ENCODE measurements around the gene PDK2.

Gene PDK2

DNA sequence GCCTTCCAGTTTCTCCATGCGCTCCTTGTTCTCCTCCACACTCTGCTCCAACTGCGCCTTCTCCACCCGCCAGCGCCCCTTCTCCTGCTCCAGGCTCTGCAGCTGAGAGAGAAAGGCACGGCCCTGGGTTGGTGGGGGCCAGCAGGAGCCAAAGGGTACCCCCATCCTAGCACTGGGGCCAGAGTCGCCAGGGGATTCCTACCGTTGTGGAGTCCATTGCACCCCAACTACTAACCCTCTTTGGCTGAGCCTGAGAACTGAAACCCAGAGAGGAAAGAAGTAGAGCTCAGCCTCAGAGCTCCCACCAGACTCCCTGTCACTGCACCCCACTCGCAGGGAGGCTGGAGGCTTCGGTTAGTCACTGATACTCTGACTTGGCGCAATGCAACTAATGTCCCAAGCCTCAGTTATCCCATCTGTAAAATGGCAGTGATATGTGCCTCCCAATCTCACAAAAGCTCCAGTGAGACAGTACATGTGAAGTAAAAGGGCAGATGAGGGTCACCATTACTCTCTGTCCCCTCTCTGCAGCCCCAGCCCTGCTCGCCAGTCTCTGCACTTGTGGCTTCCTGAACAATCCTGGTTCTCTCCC is 41.0 kb downstream of the PDK2 start:
- no peak for DNase-seq (ENCODE audit: low read depth)

DNA sequence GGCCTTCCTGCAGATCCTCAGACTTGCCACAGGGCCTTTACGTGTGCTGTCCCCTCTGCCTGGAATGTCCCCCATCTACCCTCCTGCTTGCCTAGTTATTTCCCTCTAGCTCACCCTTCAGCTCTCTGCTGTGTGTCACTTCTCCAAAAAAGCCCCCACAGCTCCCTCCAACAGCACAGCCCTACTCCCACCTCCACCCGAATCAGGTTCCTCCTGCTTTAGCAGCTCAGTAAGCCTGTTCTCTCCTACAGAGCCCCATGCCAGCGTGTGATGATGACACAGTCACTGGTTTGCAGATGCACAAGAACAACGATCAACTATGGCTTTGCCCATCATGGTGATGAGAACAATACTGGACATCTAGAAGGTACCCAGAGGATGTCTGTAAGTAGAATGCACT is 41.9 kb downstream of the PDK2 start:
- DNase-seq (ENCODE audit: low read depth) = no peak

DNA sequence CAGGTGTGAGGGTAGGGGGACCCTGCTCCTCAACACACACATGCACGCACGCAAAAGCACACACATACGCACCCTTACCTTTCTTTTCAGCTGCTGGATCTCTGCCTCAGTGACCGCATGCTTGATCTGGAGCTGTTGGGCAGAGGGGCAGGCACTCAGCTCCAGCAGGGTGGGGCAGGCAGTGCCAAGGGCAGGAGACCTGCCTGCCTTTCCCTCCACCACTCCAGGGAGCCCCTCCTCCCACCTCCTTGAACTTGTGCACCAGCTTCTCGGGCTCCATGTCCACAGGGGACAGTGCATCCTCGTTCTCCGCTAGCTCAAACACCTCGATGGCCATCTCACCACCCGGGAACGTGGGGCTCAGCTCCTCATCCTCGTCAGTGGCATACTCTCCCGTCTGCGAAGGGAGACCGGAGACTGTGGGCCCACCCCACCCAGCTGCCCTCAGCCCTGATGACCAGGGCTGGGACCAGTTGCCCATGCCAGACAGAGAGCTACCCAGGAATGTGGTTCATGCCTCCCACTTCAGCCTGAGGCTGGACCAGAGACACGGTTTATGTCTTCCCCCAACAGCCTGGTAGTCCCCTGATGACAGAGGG is 44.1 kb downstream of the PDK2 start:
- DNase-seq (ENCODE audit: low read depth) = no peak

DNA sequence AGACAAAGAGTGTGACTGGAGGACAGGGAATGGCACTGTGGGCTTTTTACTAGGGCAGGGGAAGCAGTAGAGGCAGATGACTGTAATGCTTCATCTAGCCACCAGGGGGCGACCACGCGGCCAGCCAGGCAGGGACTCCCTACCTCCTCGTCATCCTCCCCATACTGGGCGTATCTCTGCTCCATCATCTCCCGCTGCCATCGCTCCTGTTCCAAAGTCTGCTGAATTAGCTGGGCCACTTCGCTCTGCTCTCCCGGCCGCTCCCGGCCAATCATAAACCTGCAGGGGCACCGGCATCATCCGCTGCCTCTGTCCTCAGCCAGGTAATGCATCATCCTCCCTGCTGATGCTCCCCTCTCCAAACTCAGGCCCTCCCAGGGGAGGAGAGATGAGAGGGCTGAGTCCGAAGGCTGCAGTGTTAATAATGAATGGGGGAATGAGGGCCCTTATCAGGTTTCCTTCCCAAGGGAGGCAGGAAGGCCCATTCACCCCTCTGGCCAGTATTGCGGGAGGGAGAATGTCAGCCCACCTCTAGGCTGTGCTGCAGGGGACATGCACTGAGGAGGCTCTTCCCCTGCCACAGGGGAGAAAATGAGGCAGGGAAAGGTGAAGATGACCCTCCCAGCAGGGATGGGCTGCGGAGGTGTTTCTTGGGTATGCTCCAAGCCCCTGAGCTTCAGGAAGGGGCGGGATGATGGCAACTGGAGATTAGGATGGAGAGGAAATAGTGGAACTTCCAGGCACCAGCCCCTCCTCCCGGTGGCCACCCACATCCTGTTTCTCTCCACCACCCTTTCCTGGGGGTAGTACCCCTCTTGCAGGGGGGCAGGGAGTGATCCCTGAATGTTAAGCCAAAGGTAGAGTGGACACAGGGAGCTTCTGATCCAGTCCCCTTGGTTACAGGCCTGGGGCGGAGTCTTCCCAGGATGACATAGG is 45.1 kb downstream of the PDK2 start:
- DNase-seq (ENCODE audit: low read depth) = no peak

DNA sequence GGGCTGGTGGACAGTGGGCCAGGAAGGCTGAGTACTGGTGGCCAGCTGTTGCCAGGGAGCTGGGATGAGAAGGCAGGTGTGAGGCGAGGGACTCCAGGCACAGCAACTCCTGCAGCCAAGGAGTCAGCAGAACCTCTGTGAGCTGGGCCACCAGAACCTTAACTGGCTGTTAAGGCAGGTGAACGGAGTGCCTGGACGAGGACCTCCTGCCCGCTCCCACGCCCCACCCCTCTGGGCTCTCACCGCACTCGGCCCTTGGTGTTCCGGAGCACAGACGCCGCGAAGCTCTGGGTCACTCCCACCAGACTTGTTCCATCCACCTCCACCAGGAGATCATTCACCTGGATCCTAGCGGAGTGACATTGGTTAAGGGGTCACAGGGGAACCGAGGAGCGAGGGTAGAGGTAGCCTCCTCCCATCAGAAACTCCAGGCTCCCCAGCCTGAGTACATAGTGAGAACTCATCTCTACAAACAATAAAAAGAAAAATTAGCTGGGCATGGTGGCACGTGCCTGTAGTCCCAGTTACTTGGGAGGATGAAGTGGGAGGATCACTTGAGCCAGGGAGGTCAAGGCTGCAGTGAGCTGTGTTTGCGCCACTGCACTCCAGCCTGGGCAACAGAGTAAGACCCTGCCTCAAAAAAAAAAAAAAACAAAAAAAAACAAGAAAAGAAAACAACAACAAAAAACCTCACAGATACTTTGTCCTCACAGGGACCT is 46.0 kb downstream of the PDK2 start:
- no peak for DNase-seq (ENCODE audit: low read depth)

DNA sequence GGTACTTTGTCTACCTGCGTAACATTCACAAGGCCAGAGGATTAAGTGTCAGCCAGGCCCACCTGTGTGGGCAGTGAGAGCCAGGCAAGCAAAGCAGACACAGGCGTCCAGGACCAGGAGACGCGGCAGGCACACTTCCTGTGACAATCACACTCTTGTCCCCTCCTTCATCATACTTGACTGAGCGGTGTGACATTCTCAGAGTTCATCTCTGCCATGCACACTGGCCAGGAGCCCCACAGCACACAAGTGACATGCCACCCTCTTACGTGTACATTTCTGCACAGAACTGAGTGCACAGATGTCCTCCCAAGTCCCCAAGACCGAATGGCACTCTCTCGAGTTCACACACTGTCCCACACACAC is 46.6 kb downstream of the PDK2 start:
- no peak for DNase-seq (ENCODE audit: low read depth)

DNA sequence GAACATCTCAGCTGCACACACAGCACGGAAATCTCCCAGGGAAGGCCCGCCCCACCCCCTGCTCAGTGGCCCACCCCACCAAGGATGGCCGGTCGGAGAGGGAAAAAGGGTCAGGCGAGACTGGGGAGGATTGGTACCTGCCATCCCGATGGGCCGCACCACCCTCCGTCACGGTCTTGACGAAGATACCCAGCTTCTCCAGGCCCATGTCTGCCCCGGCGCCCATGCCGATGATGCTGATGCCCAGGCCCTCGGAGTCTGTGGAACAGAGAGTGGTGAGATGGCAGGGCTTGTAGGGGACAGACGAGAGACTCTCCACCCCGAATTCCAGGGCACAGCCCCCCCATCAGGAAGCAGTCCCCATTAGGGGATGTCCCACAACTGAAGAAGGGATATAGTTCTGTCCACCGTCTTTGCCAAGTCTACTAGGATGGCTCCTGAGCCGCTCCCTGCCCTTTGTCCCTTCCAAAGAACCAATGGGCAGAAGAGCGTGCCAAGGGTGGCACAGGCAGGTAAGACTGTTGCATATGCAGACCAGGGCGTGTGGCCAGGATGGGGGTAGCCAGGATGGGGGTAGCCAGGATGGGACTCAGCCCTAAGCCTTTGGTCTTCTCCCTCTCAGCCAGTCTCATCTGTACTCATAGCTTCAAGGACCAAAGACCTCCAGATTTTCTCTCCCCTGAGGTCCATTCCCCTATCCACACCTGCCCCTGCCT is 48.5 kb downstream of the PDK2 start:
- DNase-seq (ENCODE audit: low read depth) = no peak

DNA sequence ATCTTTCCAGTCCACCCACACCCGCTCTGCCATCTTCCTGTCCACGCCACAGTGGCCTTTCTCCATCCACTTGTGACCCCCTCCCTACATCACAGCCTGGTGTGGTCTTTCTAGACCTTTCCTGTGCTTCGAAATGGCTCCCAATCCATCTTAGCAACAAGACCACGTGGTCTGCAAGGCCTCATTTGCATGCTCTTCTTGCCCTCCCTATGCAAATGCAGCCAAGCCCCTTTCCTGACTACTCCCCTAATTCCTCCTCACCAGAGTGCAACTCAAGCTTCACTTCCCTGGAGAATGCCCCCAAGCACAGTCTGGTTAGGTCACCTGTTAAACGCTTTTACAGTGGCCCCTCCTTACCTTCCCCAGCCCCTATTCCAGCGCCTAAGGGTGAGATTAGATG is 49.2 kb downstream of the PDK2 start:
- DNase-seq (ENCODE audit: low read depth) = no peak

DNA sequence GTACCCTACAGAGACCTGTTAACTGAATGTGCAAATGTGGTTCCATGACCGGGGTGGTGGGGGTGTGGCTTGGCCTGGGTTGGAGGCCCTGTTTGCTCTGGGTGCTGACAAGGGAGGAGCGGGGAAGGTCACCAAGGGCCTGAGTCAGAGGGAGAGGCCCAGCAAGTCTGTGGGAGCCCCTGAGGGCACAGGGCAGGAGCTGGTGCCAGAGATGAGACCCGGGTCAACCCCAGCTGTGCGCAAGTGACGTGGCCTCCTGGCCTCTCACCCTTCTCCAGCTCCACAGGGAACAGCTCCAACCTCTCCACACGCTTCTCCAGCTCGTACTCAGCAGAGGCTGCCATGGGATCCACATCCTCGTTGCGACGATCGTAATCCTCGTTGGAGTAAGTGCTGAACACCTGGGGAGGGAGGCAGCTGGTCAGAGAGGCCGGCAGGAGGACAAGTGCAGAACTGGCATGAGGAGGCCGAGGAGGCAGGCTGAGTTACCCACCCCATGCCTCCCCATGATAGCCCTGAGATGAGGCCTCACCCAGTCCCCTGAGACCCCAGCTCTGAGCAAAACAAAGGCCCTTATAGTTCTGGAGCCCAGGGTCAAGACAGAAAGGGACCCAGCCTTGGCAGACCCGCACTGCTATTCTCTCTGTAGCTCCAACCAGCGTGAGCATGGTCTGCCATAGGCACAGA is 49.8 kb downstream of the PDK2 start:
- no peak for DNase-seq (ENCODE audit: low read depth)

DNA sequence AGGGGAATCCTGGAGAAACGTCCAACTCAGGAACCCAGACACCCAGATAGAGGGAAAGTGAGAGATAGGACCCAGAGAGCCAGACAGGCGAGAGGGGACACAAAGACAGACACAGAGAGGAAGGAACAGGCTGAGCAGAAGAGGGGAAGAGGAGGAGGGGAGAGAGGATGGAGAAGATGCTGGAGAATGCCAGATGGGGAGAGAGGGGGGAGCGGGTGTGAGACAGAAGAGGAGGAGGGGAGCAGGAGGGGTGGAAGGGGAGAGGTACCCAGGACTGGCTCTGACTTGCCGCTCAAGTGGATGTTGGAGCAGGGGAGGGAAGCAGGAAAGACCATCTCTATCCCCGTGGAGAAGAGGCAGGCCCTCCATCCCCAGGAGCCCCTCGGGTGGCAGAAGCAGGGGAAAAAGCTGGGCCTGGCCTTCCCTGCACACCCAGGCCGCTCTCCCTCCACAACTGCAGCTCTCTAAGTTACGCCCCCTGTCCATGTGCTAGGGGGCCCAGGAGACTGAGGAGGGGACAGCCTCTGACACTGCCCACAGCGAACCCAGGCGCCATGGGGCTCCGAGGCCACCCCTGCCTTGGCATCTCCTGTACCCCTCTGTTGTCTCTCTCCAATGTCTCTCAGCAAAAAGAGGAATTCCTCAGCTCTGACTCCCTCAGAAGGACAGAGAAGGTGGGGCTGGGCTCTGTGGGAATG is 50.5 kb downstream of the PDK2 start:
- no peak for DNase-seq (ENCODE audit: low read depth)

DNA sequence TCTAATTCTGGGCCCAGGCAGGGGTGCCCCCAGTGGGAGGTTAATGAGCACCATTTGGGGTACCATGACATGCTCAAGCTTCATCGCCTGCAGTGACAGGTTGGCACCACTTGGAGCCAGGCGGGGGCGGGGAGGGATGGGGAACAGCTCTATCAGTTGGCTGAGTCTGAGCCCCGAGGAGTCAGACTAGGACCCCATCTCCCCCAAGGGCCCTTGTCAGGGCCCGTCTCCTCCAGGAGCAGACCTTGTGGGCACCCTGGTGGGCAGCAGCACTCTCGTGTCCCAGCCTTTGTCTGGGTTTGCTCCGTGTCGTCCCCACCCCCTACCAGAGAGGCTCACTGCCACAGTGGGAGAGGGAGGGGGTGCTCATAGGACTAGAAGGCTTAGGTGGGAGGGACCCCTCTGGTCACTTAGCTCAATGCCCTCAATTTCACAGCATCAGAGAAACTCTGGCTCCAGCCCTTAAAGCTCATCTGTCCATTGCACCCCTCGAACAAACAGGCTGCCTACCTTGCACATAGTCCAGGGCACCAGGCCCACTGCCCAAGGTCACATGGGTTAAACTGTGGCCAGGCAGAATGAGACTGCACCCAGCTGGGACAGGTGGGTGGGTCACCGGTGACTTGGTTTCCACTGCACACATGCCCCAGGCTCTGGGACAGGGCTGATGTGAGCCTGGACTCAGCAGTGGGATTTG is 51.2 kb downstream of the PDK2 start:
- DNase-seq (ENCODE audit: low read depth) = no peak

DNA sequence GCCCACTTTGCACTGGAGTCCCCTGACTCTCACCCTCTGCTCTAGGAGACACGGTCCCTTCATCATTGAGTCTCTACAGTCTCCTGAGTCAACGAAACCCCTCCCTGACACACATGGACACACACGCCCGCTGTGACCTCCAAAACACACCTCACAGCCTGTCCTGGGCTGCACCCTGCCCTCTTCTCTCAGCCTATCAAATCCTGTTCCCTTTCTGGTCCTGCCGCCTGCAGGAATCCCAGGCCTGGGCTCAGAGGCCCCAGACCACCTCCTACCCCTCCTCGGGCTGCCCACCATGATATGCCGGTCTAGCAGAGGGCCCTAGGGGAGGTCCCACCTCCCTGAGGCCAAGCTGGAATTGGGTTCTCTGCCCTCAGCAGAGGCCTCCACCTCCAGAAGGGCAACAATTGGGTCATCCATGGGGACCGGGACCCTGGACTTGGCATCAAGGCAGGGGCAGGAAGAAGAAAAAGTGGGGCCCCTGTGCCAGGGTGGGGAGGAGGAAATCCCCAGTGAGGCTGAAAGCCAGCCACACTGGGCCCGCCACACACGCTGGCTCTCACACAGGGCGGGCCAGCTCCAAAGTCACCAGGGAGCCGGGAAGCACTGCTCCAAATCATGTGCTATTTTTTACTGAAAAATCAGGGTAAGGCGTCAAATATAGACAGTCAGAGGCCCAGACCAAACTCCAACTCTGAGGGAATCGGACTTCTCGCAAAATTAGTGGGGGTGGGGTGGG is 51.9 kb downstream of the PDK2 start:
- DNase-seq (ENCODE audit: low read depth) = no peak

DNA sequence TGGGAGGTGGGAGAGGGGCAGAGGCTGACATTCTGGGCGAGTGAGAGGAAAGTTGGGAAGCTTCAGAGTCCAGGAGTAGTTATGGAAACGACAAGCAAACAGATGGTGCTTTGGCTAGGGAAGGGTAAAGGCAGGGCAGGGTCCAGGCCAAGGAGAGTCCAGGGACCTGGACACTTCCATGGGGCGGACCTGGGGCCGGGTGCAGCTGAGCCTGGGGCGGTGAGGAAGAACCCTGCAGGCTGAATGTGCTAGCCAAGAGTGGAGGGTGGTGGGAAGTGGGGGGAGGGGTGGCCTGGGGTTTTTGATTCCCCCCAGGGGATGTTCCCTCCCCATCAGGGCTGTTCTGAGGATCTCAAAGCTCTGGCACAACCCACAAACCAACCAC is 52.7 kb downstream of the PDK2 start:
- no peak for DNase-seq (ENCODE audit: low read depth)

DNA sequence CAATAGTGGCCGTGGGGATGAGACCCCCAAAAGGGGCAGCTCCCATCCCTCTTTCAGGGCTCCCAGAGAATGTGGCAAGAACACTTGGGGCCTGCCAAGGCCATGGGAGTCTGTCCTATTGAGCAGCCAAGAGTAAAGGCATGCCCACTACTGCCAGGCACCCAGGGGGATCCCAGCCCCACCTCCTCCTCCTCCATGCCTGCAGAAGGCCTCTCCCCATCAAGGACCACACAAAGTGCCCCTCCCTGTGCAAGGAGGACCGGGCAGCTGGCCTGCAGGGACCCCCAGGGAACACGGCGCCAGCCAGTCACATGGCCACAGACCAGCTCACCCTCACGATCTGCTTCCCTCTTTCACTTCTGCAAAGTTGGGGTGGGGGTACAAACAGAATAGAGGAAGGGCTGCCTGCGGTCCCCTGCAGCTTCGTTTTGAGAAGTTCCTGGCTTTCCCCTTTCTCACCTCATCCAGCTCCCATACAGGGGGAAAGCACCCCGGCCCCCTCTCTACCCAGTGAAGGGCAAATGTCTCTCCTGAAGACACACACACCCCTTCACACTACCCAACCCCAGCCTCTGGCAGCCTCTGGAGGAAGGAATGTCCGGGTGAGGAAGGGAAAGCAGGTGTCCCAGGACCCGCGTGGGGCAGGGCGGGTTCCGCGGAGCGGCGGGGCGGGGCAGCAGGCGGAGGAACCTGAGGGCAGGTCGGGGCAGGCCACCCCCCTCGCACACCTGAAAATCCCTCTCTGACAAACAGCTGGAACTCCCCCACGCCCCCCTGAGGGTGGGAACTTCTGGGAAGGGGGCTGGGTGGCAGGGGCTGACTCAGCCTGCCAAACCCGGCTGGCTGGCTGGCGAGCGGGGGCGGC is 53.3 kb downstream of the PDK2 start:
- no peak for DNase-seq (ENCODE audit: low read depth)

DNA sequence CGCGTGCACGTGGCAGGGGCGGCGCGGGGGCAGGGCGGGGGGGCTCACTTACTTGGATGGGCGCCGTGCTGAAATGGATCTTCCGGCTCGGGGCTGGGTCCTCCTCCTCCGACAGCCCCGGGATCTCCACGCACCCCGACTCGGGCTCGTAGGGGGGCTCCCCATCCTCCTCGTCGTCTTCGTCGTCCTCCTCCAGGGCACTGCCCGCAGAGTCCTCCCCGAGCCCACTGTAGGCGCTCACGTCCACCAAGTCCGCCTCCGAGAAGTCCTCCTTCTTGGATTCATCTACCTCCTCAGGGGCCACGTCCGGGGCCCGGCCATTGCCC is 53.9 kb downstream of the PDK2 start:
- no peak for DNase-seq (ENCODE audit: low read depth)

DNA sequence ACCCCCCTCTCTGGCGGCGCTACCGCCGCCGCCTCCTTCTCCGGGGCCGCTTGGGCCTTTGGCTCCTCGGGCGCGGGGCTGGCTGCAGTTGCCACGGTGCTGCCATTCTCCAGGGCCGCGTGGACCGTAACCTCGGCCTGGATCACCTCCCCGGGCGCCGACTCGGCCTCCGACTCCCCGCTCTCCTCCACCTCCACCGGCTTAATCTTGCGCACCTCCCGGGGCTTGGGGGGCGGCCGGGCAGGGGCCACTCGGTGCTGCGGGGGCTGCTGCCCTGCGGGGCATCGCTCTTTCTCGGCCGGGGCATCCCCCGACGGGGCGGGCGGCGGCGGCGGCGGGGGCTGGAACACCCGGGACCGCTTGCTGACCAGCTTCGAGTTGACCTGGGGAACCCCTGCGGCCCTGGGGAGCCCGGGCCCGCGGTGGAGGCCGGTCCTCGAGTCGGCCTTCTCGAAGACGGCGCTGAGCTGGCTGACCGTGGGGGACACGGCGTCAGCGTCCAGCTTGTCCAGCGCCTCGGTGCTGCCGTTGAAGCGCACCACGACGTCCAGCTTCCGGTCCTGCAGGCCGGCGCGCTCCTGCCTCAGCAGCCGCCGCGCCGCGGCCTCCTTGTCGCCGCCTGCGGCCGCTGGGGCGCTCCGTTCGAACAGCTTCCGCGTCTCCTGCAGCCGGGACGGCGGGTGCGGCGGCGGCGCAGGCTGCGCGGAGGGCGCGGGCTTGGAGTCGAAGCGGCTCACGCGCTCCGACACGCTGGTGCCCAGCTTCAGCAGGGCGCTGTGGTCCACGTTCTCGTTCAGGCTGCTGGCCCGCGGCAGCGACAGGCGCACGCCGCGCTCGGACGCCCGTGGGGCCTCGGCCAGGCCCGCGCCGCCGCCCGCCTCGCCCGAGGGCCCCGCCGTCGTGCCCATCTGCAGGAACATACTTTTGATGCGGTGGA is 54.5 kb downstream of the PDK2 start:
- DNase-seq (ENCODE audit: low read depth) = no peak

DNA sequence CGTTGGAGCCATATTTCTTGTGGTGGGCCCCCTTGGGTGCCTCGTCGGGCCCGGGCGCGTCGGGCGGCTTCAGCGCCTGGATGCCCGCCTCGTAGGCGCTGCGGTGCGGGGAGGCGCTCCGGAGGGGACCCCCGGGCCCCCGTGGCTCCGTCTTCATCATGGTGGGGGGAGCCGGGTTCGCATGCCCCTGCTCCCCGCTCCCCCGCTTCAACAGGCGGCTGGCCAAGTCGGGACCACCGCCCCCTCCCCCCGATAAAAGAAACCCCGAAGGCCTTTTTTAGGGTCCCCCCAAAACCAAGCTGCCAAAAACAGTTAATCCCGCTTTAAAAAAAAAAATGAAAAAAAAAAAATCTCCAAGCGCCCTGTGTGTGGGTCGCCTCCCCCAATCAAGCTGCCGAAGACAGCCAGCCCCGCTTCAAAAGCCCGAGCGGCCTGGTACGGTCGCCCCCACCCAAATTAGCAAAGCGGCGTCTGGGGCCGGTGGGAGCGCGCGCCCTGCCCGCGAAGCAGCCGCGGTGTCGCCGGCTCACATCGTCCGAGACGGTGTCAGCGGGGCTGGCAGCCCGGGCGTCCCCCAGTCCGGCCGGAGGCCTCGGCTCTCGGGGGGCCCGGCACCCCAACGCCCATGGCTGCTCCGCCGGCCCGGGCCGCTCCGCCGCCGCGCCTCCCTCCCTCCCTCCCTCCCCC is 55.3 kb downstream of the PDK2 start, which contains the start of gene PPP1R9B:
TSS of gene PPP1R9B (minus strand) at position 324 of the 687 bp plus-strand sequence. CDS start at position 160, 164 bp downstream.
- no peak for DNase-seq (ENCODE audit: low read depth)

All from HS-5 (cell line).